HEK293 (cell line): Measurements from ENCODE around the gene CCDC167.

Experiments
- KLF16 ChIP-seq: fragments of 450-650 bp; formaldehyde crosslinking; IDR thresholded peaks from 2 replicates; pipeline ENCODE4 v1.5.1; 2017; ENCODE audit warnings: missing biosample characterization, missing genetic modification characterization
- REPIN1 ChIP-seq: fragments of 450-650 bp; formaldehyde crosslinking; IDR thresholded peaks from 2 replicates; pipeline ENCODE4 v1.5.1; 2017; ENCODE audit warnings: missing biosample characterization, missing genetic modification characterization, low read depth
- ZNF202 ChIP-seq: fragments of 450-650 bp; formaldehyde crosslinking; IDR thresholded peaks from 2 replicates; pipeline ENCODE4 v1.5.1; 2016; ENCODE audit warnings: missing biosample characterization, missing genetic modification characterization, borderline replicate concordance
- ZNF24 ChIP-seq: fragments of 450-650 bp; formaldehyde crosslinking; IDR thresholded peaks from 2 replicates; pipeline ENCODE4 v1.5.1; 2016; ENCODE audit warnings: missing biosample characterization, missing genetic modification characterization
- ZNF266 ChIP-seq: fragments of 450-650 bp; formaldehyde crosslinking; IDR thresholded peaks from 2 replicates; pipeline ENCODE4 v1.5.1; 2016; ENCODE audit warnings: missing biosample characterization, missing genetic modification characterization, low read depth
- ZNF76 ChIP-seq: fragments of 450-650 bp; formaldehyde crosslinking; IDR thresholded peaks from 2 replicates; pipeline ENCODE4; 2016; ENCODE audit warnings: low read depth, missing biosample characterization, missing genetic modification characterization, borderline replicate concordance
- TF ChIP-seq, protein P1 (sequence below): fragments of 450-650 bp; formaldehyde crosslinking; IDR thresholded peaks from 2 replicates; pipeline ENCODE4 v1.5.1; 2016; ENCODE audit warnings: missing biosample characterization, missing genetic modification characterization
- TF ChIP-seq, protein P2 (sequence below): fragments of 450-650 bp; formaldehyde crosslinking; IDR thresholded peaks from 2 replicates; pipeline ENCODE4 v1.5.1; 2016; ENCODE audit warnings: missing biosample characterization, missing genetic modification characterization, borderline replicate concordance

DNA sequence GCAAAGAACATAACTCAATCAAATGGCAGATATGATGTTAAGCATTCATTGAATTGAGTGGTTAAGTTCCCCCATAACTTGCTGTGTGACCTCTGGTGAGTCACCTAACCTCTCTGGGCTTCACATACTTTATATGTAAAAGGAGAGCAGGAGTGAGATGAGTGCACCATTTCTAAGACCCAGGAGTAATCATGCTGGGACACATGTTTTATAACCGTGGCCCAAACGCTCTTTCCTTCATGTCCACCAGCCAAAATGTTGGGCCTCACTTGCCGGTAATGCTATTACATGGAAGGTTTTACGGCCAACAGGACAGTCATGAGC lies 40.3 kb upstream of the CCDC167 start:
- TF ChIP-seq ZNF266 (tag by site-specific recombination), result no peak
- TF ChIP-seq, protein P1, sequence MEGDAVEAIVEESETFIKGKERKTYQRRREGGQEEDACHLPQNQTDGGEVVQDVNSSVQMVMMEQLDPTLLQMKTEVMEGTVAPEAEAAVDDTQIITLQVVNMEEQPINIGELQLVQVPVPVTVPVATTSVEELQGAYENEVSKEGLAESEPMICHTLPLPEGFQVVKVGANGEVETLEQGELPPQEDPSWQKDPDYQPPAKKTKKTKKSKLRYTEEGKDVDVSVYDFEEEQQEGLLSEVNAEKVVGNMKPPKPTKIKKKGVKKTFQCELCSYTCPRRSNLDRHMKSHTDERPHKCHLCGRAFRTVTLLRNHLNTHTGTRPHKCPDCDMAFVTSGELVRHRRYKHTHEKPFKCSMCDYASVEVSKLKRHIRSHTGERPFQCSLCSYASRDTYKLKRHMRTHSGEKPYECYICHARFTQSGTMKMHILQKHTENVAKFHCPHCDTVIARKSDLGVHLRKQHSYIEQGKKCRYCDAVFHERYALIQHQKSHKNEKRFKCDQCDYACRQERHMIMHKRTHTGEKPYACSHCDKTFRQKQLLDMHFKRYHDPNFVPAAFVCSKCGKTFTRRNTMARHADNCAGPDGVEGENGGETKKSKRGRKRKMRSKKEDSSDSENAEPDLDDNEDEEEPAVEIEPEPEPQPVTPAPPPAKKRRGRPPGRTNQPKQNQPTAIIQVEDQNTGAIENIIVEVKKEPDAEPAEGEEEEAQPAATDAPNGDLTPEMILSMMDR (tag by site-specific recombination), result no peak
- no peak for TF ChIP-seq ZNF76 (tag by site-specific recombination)
- TF ChIP-seq ZNF24 (tag by site-specific recombination), result no peak
- TF ChIP-seq KLF16 (tag by site-specific recombination), result no peak
- TF ChIP-seq REPIN1 (tag by site-specific recombination), result no peak
- TF ChIP-seq, protein P2, sequence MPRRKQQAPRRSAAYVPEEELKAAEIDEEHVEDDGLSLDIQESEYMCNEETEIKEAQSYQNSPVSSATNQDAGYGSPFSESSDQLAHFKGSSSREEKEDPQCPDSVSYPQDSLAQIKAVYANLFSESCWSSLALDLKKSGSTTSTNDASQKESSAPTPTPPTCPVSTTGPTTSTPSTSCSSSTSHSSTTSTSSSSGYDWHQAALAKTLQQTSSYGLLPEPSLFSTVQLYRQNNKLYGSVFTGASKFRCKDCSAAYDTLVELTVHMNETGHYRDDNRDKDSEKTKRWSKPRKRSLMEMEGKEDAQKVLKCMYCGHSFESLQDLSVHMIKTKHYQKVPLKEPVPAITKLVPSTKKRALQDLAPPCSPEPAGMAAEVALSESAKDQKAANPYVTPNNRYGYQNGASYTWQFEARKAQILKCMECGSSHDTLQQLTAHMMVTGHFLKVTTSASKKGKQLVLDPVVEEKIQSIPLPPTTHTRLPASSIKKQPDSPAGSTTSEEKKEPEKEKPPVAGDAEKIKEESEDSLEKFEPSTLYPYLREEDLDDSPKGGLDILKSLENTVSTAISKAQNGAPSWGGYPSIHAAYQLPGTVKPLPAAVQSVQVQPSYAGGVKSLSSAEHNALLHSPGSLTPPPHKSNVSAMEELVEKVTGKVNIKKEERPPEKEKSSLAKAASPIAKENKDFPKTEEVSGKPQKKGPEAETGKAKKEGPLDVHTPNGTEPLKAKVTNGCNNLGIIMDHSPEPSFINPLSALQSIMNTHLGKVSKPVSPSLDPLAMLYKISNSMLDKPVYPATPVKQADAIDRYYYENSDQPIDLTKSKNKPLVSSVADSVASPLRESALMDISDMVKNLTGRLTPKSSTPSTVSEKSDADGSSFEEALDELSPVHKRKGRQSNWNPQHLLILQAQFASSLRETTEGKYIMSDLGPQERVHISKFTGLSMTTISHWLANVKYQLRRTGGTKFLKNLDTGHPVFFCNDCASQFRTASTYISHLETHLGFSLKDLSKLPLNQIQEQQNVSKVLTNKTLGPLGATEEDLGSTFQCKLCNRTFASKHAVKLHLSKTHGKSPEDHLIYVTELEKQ (tag by site-specific recombination), result no peak
- no peak for TF ChIP-seq ZNF202
